ENCODE data around the gene TFF3.

- TF ChIP-seq CTCF (IDR thresholded peaks at IDR 0.05 in 2 of 3, conservative IDR thresholded peaks at IDR 0.05 in 1 of 3; ENCODE audit: control insufficient read depth in 2 of 3, extremely low read depth in 1 of 3, insufficient read depth in 1 of 3, low read depth in 3 of 3, low read length in 3 of 3): no peak
- no peak for TF ChIP-seq ZBTB4 (CRISPR knock-in tag; IDR thresholded peaks at IDR 0.05)
- TF ChIP-seq, protein P1, sequence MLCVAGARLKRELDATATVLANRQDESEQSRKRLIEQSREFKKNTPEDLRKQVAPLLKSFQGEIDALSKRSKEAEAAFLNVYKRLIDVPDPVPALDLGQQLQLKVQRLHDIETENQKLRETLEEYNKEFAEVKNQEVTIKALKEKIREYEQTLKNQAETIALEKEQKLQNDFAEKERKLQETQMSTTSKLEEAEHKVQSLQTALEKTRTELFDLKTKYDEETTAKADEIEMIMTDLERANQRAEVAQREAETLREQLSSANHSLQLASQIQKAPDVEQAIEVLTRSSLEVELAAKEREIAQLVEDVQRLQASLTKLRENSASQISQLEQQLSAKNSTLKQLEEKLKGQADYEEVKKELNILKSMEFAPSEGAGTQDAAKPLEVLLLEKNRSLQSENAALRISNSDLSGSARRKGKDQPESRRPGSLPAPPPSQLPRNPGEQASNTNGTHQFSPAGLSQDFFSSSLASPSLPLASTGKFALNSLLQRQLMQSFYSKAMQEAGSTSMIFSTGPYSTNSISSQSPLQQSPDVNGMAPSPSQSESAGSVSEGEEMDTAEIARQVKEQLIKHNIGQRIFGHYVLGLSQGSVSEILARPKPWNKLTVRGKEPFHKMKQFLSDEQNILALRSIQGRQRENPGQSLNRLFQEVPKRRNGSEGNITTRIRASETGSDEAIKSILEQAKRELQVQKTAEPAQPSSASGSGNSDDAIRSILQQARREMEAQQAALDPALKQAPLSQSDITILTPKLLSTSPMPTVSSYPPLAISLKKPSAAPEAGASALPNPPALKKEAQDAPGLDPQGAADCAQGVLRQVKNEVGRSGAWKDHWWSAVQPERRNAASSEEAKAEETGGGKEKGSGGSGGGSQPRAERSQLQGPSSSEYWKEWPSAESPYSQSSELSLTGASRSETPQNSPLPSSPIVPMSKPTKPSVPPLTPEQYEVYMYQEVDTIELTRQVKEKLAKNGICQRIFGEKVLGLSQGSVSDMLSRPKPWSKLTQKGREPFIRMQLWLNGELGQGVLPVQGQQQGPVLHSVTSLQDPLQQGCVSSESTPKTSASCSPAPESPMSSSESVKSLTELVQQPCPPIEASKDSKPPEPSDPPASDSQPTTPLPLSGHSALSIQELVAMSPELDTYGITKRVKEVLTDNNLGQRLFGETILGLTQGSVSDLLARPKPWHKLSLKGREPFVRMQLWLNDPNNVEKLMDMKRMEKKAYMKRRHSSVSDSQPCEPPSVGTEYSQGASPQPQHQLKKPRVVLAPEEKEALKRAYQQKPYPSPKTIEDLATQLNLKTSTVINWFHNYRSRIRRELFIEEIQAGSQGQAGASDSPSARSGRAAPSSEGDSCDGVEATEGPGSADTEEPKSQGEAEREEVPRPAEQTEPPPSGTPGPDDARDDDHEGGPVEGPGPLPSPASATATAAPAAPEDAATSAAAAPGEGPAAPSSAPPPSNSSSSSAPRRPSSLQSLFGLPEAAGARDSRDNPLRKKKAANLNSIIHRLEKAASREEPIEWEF (IDR thresholded peaks at IDR 0.05; ENCODE audit: insufficient replicate concordance, low read depth, low read length): no peak
- TF ChIP-seq BHLHE40 (IDR thresholded peaks at IDR 0.05; ENCODE audit: borderline replicate concordance in 1 of 2, low read depth in 2 of 2, low read length in 1 of 2): no peak
- no peak for TF ChIP-seq SUZ12 (IDR thresholded peaks at IDR 0.05; ENCODE audit: unreplicated experiment)
- no peak for TF ChIP-seq NR2F1 (conservative IDR thresholded peaks at IDR 0.05)
- no peak for TF ChIP-seq POLR2A (IDR thresholded peaks at IDR 0.05; ENCODE audit: low read depth, low read length)
- no peak for TF ChIP-seq SRF (IDR thresholded peaks at IDR 0.05; ENCODE audit: low read depth in 2 of 2, low read length in 2 of 2)
These were observed 51.5 kb downstream of the TFF3 start for GRCh38 chr21:42263591-42264131.

Data from GM12878 (cell line).